ENCODE results near the gene PATJ.
A peak's percentile ranks its signal among the peaks of the same experiment; 100 is the strongest.

GRCh38 chr1:61842863-61843514 lies 100.7 kb downstream of the PATJ start:
- TF ChIP-seq, protein P1, sequence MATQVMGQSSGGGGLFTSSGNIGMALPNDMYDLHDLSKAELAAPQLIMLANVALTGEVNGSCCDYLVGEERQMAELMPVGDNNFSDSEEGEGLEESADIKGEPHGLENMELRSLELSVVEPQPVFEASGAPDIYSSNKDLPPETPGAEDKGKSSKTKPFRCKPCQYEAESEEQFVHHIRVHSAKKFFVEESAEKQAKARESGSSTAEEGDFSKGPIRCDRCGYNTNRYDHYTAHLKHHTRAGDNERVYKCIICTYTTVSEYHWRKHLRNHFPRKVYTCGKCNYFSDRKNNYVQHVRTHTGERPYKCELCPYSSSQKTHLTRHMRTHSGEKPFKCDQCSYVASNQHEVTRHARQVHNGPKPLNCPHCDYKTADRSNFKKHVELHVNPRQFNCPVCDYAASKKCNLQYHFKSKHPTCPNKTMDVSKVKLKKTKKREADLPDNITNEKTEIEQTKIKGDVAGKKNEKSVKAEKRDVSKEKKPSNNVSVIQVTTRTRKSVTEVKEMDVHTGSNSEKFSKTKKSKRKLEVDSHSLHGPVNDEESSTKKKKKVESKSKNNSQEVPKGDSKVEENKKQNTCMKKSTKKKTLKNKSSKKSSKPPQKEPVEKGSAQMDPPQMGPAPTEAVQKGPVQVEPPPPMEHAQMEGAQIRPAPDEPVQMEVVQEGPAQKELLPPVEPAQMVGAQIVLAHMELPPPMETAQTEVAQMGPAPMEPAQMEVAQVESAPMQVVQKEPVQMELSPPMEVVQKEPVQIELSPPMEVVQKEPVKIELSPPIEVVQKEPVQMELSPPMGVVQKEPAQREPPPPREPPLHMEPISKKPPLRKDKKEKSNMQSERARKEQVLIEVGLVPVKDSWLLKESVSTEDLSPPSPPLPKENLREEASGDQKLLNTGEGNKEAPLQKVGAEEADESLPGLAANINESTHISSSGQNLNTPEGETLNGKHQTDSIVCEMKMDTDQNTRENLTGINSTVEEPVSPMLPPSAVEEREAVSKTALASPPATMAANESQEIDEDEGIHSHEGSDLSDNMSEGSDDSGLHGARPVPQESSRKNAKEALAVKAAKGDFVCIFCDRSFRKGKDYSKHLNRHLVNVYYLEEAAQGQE (IDR thresholded peaks at IDR 0.05; ENCODE audit: unreplicated experiment): no peak
- TF ChIP-seq CTCF (conservative IDR thresholded peaks at IDR 0.05; ENCODE audit: low read depth in 2 of 2) (peak; percentile 48 to 75), EZH2 (IDR thresholded peaks at IDR 0.05; ENCODE audit: low read depth, unreplicated experiment) (no peak), CREB1 (CRISPR knock-in tag; IDR thresholded peaks at IDR 0.05; ENCODE audit: low read depth) (no peak), EZH2phosphoT487 (IDR thresholded peaks at IDR 0.05; ENCODE audit: unreplicated experiment) (no peak), ZNF331 (CRISPR knock-in tag; IDR thresholded peaks at IDR 0.05; ENCODE audit: low read depth) (no peak), POLR2AphosphoS5 (IDR thresholded peaks at IDR 0.05; ENCODE audit: low read depth) (no peak), JUNB (IDR thresholded peaks at IDR 0.05; ENCODE audit: unreplicated experiment) (no peak), STAT1 (IDR thresholded peaks at IDR 0.05; ENCODE audit: unreplicated experiment) (no peak)
- TF ChIP-seq, protein P2, sequence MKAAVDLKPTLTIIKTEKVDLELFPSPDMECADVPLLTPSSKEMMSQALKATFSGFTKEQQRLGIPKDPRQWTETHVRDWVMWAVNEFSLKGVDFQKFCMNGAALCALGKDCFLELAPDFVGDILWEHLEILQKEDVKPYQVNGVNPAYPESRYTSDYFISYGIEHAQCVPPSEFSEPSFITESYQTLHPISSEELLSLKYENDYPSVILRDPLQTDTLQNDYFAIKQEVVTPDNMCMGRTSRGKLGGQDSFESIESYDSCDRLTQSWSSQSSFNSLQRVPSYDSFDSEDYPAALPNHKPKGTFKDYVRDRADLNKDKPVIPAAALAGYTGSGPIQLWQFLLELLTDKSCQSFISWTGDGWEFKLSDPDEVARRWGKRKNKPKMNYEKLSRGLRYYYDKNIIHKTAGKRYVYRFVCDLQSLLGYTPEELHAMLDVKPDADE (IDR thresholded peaks at IDR 0.05): no peak
